GM21529 (cell line): ENCODE data around the gene ST6GALNAC3.

Experiments
- ATAC-seq: cut with Tn5 transposase; IDR thresholded peaks from one replicate; pipeline ENCODE4 v1.9.1; 2021; ENCODE audit not compliant: unreplicated experiment

The ST6GALNAC3 gene

GRCh38 chr1:76562292-76562691 lies 487.7 kb downstream of the ST6GALNAC3 start:
- no peak for ATAC-seq

DNA sequence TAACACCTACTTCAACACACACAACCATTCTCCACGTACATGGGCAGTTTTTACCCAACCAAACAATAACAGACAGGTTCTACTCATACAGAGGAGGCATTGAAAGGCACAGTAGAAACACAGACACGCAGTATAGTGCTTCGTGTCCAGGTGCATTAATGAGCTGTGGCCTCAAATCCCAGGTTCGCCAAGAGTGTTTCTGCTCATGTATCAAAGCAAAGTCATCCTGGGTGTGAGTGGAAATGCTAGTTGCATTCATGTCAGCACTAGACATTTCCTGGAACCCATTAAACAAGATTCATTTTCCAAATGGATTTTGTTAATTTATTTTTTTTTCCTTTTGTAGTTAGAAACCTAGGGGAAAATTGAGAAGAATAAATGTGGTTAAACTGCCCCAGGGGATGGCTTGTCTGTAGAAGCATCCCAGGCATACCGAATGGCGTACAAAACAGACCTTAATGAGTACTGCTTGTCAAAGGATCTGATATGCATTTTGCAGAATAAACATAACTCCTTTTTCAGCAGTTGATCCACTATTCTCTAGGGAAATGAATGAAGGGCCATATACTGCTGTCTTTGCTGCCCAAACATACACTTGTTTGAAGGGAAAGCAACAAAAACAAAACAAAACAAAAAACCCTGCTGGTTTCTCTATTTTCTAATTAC lies 494.2 kb downstream of the ST6GALNAC3 start:
- no peak for ATAC-seq

DNA sequence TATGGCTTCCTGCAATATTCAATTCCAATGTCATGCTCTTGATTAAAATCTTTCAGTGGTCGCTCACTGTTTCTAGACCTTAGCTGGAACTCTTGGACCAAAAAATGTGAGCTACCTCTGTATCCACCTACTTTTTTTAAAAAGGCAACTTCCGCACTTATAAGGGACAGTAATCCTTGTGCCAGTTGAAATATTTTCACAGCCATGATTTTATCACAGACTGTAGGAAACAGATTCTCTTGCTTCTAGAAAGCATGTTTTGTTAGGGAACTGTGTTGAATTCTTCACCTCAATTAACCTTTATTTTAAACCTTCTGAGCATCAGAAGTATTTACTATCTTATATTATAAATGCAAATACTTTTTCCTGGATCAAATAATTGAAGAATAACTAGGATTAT lies 496.7 kb downstream of the ST6GALNAC3 start:
- no peak for ATAC-seq

DNA sequence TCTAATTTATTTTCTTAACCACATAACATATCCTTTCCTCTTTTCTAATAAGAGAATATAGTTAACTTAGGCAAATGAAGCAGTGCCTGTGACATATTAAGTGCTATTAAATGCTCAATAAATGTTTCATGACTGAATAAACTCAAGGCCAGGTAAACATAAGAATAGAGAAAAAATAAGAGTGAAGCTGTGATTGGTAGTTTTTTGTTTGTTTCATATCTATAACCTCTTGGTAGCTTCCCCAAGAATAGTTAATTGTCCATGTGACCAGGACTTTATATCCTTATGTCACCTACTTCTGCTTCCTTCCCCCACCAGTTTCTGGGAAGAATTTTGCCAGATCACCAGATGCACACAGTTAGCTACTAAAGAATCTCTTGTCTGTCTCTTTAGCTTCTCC lies 497.7 kb downstream of the ST6GALNAC3 start:
- no peak for ATAC-seq

GRCh38 chr1:76576876-76577524 lies 502.5 kb downstream of the ST6GALNAC3 start:
- ATAC-seq = no peak

- ATAC-seq = no peak
Observed at GRCh38 chr1:76577525-76578185, 503.1 kb downstream of the ST6GALNAC3 start.

DNA sequence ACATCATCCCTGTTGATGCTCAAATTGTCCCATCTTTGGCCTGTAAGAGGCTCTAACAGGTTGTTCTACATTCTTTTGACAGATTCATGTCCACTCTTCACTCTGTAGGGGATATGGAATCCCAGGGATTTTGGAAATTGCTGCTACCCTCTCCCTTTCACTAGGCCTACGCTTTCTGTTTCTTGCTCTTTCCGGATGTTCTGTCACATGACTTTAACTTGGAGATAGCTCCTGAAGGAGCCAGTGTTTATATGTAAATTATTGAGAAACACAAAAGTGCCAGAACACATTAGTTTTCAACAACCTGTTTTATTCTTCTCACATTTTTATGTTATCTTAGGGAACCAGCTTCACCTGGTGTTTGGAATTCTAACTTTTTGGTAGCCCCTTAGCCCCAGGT lies 505.7 kb downstream of the ST6GALNAC3 start:
- ATAC-seq = no peak

DNA sequence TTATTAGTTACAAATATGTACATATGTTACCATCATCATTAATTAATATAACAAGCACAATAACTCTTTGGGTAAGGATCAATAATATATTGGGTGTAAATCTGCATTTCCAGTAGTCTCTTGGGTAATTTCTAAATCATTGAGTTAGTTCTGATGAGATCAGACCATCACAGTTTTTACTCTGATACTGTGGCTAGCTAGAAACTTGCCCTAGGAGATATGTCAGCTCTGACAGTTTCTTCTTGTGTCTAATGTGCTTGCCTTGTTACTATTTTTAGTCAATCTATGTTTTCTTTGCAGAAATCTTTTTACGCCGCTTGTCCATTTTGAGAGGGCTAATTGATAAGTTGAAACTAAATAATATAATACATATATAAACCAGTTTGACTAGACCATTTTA lies 507.2 kb downstream of the ST6GALNAC3 start:
- ATAC-seq = no peak

DNA sequence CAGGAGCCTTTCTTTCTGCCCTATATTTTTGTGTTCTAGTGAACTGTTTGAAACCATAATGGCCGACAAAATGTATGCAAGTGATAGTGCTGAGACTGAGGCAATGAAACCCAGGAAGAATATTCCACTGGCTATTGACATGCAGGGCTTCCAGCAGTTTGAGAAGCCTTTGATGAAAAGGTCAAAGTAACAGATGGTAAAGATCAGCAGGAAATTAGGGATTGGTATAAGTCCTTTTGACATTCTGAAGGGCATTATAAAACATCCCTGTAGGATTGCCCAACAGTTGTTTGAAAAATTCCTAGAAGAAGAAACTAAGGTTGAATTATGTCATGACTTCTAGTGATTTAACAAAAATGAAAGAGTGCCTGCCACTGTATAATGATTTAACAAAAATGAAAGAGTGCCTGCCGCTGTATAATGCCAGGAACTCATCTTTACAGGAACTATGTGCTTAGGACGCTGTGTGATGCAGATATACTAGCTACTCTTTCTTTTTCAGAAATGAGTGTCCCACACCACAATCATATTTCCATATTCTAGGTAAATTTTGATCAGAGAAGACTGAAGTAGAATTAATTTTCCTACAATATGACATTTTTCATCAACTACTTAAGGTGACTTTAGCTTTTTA lies 508.8 kb downstream of the ST6GALNAC3 start:
- ATAC-seq = no peak

DNA sequence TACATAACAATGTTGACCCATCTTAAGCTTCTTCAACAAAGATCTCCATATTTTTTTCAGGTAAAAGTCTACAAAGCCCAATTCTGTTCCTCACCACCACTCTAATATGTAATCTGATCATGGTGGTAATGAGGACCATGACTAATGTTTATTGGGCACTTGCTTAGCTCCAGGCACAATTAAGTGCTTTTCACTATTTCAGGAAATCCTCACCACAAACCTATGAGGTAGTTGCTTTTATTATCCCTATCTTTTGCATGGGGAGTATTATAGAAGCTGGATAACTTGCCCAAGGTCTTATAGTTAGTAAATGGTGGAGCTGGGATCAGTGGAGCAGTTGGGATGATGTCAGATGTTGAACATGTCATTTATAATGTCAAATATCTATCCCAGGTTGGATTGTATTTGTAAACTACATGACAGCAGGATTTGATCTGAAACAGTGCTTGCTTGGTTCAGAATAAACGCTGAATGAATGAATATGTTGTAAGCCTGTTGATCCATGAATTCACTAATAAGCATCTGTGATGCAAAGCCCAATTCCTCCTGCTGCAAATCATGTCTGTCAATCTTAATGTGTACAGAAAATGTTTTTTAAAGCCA lies 509.4 kb downstream of the ST6GALNAC3 start:
- no peak for ATAC-seq

GRCh38 chr1:76585980-76586674 lies 511.6 kb downstream of the ST6GALNAC3 start:
- ATAC-seq = no peak

DNA sequence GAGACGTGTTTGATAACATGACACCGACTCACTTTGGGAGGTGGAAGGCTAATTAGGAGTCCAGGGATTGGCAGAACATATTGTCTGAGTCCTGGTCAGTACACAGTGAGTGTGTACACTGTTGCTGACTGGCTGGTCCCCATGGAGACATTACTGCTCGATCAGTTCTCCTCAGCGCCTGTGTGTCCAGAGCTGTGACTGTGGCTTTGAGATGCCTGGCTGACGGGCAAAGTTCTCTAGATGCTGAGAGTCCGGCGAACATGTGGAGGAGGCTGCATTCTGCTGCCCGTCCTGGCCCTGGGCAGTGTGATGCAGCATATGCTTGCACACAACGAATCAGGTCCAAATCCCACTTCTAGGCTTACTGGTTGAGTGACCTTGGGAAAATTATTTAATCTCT lies 512.7 kb downstream of the ST6GALNAC3 start:
- no peak for ATAC-seq

DNA sequence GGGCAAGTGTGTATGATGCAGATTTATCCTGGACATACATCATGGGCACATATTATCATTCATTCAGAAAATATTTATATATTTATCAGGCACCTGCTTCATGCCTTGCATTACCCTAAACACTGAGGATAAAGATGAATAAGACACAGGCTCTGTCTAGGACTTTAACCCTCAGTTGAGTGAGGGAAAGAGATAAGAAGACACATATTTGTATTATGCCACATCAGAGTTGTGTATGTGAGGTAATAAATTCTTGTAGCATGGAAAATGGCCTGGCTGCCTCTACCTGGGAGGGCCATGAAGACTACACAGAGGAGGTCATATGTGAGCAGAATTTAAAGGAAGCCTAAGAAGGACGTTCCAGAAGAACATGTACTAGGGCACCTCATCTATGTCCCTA lies 516.9 kb downstream of the ST6GALNAC3 start:
- no peak for ATAC-seq

DNA sequence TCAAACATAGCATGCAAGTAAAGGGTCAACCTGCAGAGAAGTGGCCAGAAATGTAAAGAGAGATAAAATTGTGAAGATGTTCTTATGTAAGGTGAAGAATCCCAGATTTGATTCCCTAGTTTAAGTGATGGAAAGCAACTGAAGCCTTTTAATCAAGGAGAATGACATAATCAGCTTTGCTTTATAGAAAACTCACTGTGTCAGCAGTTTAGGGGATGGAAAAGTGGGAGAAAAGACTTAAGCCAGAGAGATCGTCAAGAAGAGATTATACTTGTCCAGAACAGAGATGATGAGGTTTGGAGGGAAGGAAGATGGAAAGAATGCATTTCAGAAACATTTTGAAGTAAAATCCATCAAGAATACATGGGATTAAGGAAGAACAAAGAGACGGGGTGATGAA lies 517.4 kb downstream of the ST6GALNAC3 start:
- ATAC-seq = no peak

GRCh38 chr1:76593141-76593540 lies 518.6 kb downstream of the ST6GALNAC3 start:
- no peak for ATAC-seq

DNA sequence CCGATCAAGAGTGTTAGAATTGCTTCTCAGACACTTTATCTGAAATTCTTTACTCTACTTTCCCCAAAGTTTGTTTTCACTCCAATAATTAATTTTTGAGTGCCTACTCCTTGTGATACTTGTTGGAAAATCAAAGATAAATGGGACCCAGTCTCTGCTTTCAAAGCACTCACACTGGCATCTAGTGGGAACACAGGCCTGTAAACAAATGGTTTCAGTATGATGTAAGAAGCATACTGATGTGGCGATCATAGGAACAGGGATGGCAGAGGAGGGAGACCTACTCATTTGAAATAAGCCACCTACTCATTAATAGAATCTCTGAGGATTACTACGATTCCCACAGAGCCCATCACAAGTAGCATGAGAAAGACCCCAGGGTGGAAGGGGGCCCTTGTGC lies 519.1 kb downstream of the ST6GALNAC3 start:
- no peak for ATAC-seq

GRCh38 chr1:76595024-76595423 lies 520.5 kb downstream of the ST6GALNAC3 start:
- no peak for ATAC-seq

DNA sequence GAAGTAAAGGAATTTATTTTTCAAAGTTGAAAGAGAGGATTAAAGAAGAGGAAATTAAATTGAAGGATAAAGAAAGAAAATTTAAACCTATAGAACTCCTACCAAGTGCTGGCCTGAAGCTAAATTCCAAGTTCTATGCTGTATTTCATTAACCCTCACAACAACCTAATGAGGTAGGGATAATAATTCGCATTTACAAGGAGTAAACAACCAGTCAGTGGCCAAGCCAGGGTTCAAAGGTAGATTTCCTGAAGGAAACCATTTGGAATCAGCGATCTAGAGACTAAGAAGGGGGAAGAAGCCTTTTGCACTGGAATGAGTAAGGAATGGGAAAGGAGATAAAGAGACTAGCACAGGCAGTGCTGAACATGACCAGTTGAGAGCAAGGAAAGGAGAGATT lies 526.9 kb downstream of the ST6GALNAC3 start:
- no peak for ATAC-seq

- ATAC-seq = no peak
Observed at GRCh38 chr1:76607717-76608116, 533.2 kb downstream of the ST6GALNAC3 start.

DNA sequence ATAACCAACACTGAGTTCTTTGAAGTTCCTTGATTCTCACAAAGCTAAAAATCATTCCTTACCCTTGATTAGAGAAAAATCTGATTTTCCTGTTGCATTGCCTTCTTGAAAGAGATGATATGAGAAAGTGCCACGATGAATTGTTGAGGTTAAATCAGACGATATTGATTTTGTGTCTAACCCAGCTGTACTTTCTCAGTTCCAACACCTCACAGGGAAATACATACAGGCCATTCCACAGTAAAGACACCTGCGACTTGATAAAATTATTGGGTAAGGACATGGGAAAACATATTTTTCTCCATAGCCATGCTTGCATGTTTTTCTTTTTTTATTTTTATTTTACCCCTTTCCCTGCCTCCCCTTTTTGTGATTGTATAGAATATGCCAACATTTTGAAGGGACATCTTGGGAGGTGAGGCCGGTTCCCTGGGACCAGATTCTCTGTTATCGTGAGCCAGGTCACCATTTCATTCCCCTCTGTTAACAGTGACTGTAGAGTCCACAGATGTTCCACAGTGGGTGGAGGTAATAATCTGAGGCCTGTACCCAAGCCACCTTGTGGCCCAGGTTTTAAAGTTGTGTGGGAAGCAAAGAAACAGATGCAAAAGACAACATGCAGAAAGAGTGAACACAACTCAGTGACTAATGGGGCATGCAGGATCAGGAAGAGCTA lies 537.4 kb downstream of the ST6GALNAC3 start:
- no peak for ATAC-seq
